BJ (cell line): ENCODE results near the gene KIAA0232. TPM values are rescaled to one million over a fixed set of nuclear protein-coding genes. Genes with fewer than 3 reads are reported as not detected.
A peak's percentile ranks its signal among the peaks of the same experiment; 100 is the strongest.

ENCODE experiments used
- CTCF ChIA-PET: fragments of 350-600 bp; formaldehyde crosslinking; extraction: SDS; loops from one replicate; lab custom pipeline; 2021; ENCODE audit warnings: antibody characterized with exemption, inconsistent platforms; lab: Yijun Ruan, JAX
- POLR2A ChIA-PET: fragments of 300-600 bp; sonication (Branson Sonifier 250); formaldehyde crosslinking; extraction: SDS; loops from one replicate; lab custom pipeline; 2021; ENCODE audit warnings: antibody characterized with exemption; lab: Charles Lee
- DNase-seq: peaks from one replicate; pipeline ENCODE4 v3.0.0-alpha.2; 2011; ENCODE audit warnings: low read depth
- H3K27me3 ChIP-seq: 2 replicates; pipeline ENCODE4 v1.6.0; 2011; ENCODE audit warnings: low read length; ENCODE audit not compliant: control insufficient read depth, insufficient read depth
- H3K36me3 ChIP-seq: 2 replicates; pipeline ENCODE4 v1.5.1; 2011; ENCODE audit warnings: low read length; ENCODE audit not compliant: control insufficient read depth, insufficient read depth
- H3K4me3 ChIP-seq: 2 replicates; pipeline ENCODE4 v1.5.1; 2011; ENCODE audit warnings: low read depth, mild to moderate bottlenecking, control low read depth, low read length
- CTCF ChIP-seq: IDR thresholded peaks from 2 replicates; pipeline ENCODE4 v1.5.1; 2011; ENCODE audit warnings: low read depth, mild to moderate bottlenecking, control low read depth, inconsistent platforms, low read length, moderate library complexity; ENCODE audit not compliant: insufficient read depth
- polyA plus RNA-seq: library from polyadenylated mRNA; depleted of rRNA; stranded (reverse); fragments of >200 nt; gene quantifications from 2 replicates; pipeline ENCODE4 v1.2.3, GENCODE V29; 2011

Gene KIAA0232
- polyA plus RNA-seq, 1 experiment, result 11.0 TPM

GRCh38 chr4:6875431-6875831, 92.9 kb downstream of the KIAA0232 start:
- ChIA-PET CTCF (interaction anchor here (1.0 to 6.0 kb wide), 5 partner anchors 9 to 166 kb away, joined by 5 to 110 read pairs (median 21); partner anchors contain the start of gene MRFAP1L1), POLR2A (no interaction called here)
- Histone ChIP-seq H3K4me3 (no peak overlapping the region), H3K27me3 (no peaks in the 10 kb centered on the region), H3K36me3 (peaks cover 24% of the 10 kb centered on the region)
- no peak for DNase-seq
- TF ChIP-seq CTCF, result no peak

DNA sequence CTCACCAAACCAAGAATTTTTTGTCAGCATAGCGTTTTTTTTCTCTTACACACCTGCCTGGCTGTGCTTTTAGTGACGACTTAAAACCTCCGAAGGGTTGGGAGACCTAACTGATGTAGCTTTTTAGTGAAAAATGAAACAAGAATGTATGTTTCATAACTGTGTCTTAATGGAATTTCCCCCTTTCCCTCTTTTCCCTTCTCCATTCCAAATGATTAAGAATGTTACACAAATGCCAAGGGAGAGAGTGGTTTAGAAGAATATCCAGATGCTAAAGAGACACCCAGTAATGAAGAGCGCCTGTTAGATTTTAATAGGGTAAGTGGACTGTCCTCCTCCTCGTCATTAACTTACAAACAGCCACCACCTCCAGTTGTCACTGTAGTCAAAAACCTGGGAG, 93.9 kb downstream of the KIAA0232 start:
- CTCF ChIA-PET, result interaction anchor here (1.0 to 6.0 kb wide), 3 partner anchors 10 to 157 kb away, joined by 3 to 110 read pairs (median 5); no protein-coding TSS in a partner anchor
- H3K36me3 ChIP-seq, result peaks cover 24% of the 10 kb centered on the region
- TF ChIP-seq CTCF, result no peak
- POLR2A ChIA-PET, result no interaction called here
- no peak overlapping the region for H3K4me3 ChIP-seq
- peak; percentile 16 for DNase-seq
- no peaks in the 10 kb centered on the region for H3K27me3 ChIP-seq

GRCh38 chr4:6877067-6877466, 94.5 kb downstream of the KIAA0232 start:
- ChIA-PET CTCF (interaction anchor here (1.0 to 6.0 kb wide), 2 partner anchors 9 to 158 kb away, joined by 5 to 110 read pairs; no protein-coding TSS in a partner anchor), POLR2A (no interaction called here)
- no peak for DNase-seq
- Histone ChIP-seq H3K4me3 (no peak overlapping the region), H3K27me3 (no peaks in the 10 kb centered on the region), H3K36me3 (peaks cover 22% of the 10 kb centered on the region)
- TF ChIP-seq CTCF, result no peak

- Histone ChIP-seq H3K27me3 (no peaks in the 10 kb centered on the region), H3K4me3 (no peak overlapping the region), H3K36me3 (peaks cover 17% of the 10 kb centered on the region)
- no peak for DNase-seq
- TF ChIP-seq CTCF, result no peak
- POLR2A ChIA-PET, result no interaction called here
- CTCF ChIA-PET, result interaction anchor here (1.3 kb wide), 1 partner anchor 54 kb away, joined by 3 read pairs; no protein-coding TSS in a partner anchor
Measured at GRCh38 chr4:6878451-6879059, 96.0 kb downstream of the KIAA0232 start.

- POLR2A ChIA-PET, result no interaction called here
- no peaks in the 10 kb centered on the region for H3K27me3 ChIP-seq
- CTCF ChIA-PET, result interaction anchor here (0.9 kb wide), 1 partner anchor 111 kb away, joined by 4 read pairs; no protein-coding TSS in a partner anchor
- H3K36me3 ChIP-seq, result peaks cover 12% of the 10 kb centered on the region
- no peak for DNase-seq
- TF ChIP-seq CTCF, result no peak
- H3K4me3 ChIP-seq, result no peak overlapping the region
Measured at GRCh38 chr4:6880691-6881090, 98.2 kb downstream of the KIAA0232 start.
